A673 (cell line): Measurements from ENCODE around the gene CFAP141. TPM values are rescaled to one million over a fixed set of nuclear protein-coding genes. Genes with fewer than 3 reads are reported as not detected.

Experiments used
- BruUV-seq: library from RNA; stranded (reverse); fragments of 400-500 nt; replicated peaks from 2 replicates; lab custom pipeline; 2021; lab: Mats Ljungman, UMichigan
- CTCF ChIA-PET: fragments of 300-600 bp; sonication (Branson Sonifier 250); formaldehyde crosslinking; loops from one replicate; lab custom pipeline; 2022; ENCODE audit warnings: antibody characterized with exemption; lab: Charles Lee
- POLR2A ChIA-PET: fragments of 300-600 bp; sonication (Branson Sonifier 250); formaldehyde crosslinking; loops from one replicate; lab custom pipeline; 2022; ENCODE audit warnings: antibody characterized with exemption; ENCODE audit not compliant: low non-redundant PET; lab: Charles Lee
- DNase-seq: peaks from one replicate; pipeline ENCODE4 v3.0.0-alpha.2; 2015; ENCODE audit warnings: low spot score
- H3K27ac ChIP-seq: fragments of 200-600 bp; sonication (generic); 2 replicates; pipeline ENCODE4 v1.5.1; 2016; ENCODE audit warnings: mixed run types, low read depth, mild to moderate bottlenecking, mixed read lengths, antibody characterized with exemption, low read length; ENCODE audit not compliant: poor library complexity, severe bottlenecking
- H3K27me3 ChIP-seq: fragments of 200-600 bp; sonication (generic); replicated peaks from 2 replicates; pipeline ENCODE4 v1.6.1; 2017; ENCODE audit warnings: mixed run types, low read depth, mild to moderate bottlenecking, mixed read lengths, antibody characterized with exemption, low read length; ENCODE audit not compliant: insufficient read depth, poor library complexity
- H3K36me3 ChIP-seq: fragments of 200-600 bp; sonication (generic); 2 replicates; pipeline ENCODE4 v1.6.1; 2016; ENCODE audit warnings: mixed run types, mild to moderate bottlenecking, mixed read lengths, antibody characterized with exemption, low read length; ENCODE audit not compliant: insufficient read depth, poor library complexity, severe bottlenecking
- H3K4me1 ChIP-seq: fragments of 200-600 bp; sonication (generic); 2 replicates; pipeline ENCODE4 v1.6.1; 2017; ENCODE audit warnings: mixed run types, mild to moderate bottlenecking, mixed read lengths, antibody characterized with exemption, low read length; ENCODE audit not compliant: insufficient read depth, poor library complexity, severe bottlenecking
- H3K4me3 ChIP-seq: fragments of 200-600 bp; sonication (generic); 2 replicates; pipeline ENCODE4 v1.5.1; 2016; ENCODE audit warnings: low read depth, mixed run types, mild to moderate bottlenecking, mixed read lengths, low read length; ENCODE audit not compliant: poor library complexity, severe bottlenecking
- H3K9me3 ChIP-seq: fragments of 200-600 bp; sonication (generic); 2 replicates; pipeline ENCODE4 v1.6.1; 2016; ENCODE audit warnings: mixed run types, low read depth, mild to moderate bottlenecking, mixed read lengths, antibody characterized with exemption, low read length; ENCODE audit not compliant: poor library complexity, severe bottlenecking
- CTCF ChIP-seq: fragments of 300-800, 200-600 bp; sonication (generic); conservative IDR thresholded peaks from 2 replicates; pipeline ENCODE4 v1.5.1; 2017; ENCODE audit warnings: low read depth, mild to moderate bottlenecking, antibody characterized with exemption, low read length, moderate library complexity, mixed read lengths
- EZH2 ChIP-seq: fragments of 200-600 bp; sonication (generic); IDR thresholded peaks from 2 replicates; pipeline ENCODE4 v1.6.1; 2017; ENCODE audit warnings: borderline replicate concordance, low read depth, mild to moderate bottlenecking, mixed read lengths, antibody characterized with exemption, low read length; ENCODE audit not compliant: poor library complexity, severe bottlenecking
- intact Hi-C: fragments of 100-400 bp; cut with micrococcal nuclease; formaldehyde crosslinking; loops from one replicate; pipeline ENCODE4 v1.10.0; 2022; ENCODE audit not compliant: unreplicated experiment
- total RNA-seq: library from RNA; stranded (reverse); gene quantifications from 2 replicates; pipeline ENCODE4 v1.2.3, GENCODE V29; 2021

The CFAP141 gene
- total RNA-seq, 1 experiment from 2014 or later, result not detected

GRCh38 chr1:154170547-154171222 lies 35.4 kb downstream of the CFAP141 start:
- H3K27ac ChIP-seq, result no peak overlapping the region
- ChIA-PET CTCF (no interaction called here), POLR2A (interaction anchor here (0.6 kb wide), 1 partner anchor 156 kb away, joined by 3 read pairs; no protein-coding TSS in a partner anchor)
- BruUV-seq, result no TSS peak
- H3K27me3 ChIP-seq, result no peaks in the 10 kb centered on the region
- intact Hi-C loops, result no loop called here
- peaks cover 90% of the 10 kb centered on the region for H3K36me3 ChIP-seq
- no peaks in the 10 kb centered on the region for H3K4me1 ChIP-seq
- no peak for TF ChIP-seq CTCF
- no peak for DNase-seq
- H3K4me3 ChIP-seq, result no peak overlapping the region
- H3K9me3 ChIP-seq, result no peaks in the 10 kb centered on the region

- no peaks in the 10 kb centered on the region for H3K9me3 ChIP-seq
- intact Hi-C loops, result no loop called here
- no peak for DNase-seq
- H3K27me3 ChIP-seq, result no peaks in the 10 kb centered on the region
- no peak overlapping the region for H3K4me3 ChIP-seq
- POLR2A ChIA-PET, result no interaction called here
- BruUV-seq, result no TSS peak
- peaks cover 93% of the 10 kb centered on the region for H3K36me3 ChIP-seq
- H3K4me1 ChIP-seq, result no peaks in the 10 kb centered on the region
- H3K27ac ChIP-seq, result no peak overlapping the region
- no peak for TF ChIP-seq EZH2
- TF ChIP-seq CTCF, result no peak
- CTCF ChIA-PET, result no interaction called here
Observed at GRCh38 chr1:154167461-154167860, 38.7 kb downstream of the CFAP141 start.

GRCh38 chr1:154166207-154166606 lies 39.9 kb downstream of the CFAP141 start:
- intact Hi-C loops, result no loop called here
- ChIA-PET CTCF (no interaction called here), POLR2A (no interaction called here)
- H3K36me3 ChIP-seq, result peaks cover 93% of the 10 kb centered on the region
- H3K4me1 ChIP-seq, result no peaks in the 10 kb centered on the region
- no peak overlapping the region for H3K27ac ChIP-seq
- TF ChIP-seq CTCF (no peak), EZH2 (no peak)
- no TSS peak for BruUV-seq
- DNase-seq, result no peak
- H3K27me3 ChIP-seq, result no peaks in the 10 kb centered on the region
- H3K4me3 ChIP-seq, result no peak overlapping the region
- no peaks in the 10 kb centered on the region for H3K9me3 ChIP-seq
